Left renal pelvis (tissue), 4 donors: Measurements from ENCODE around the gene RSPH1. TPM values are rescaled to one million over a fixed set of nuclear protein-coding genes. Genes with fewer than 3 reads are reported as not detected.

Experiments
- DNase-seq, 4 donors: peaks; one replicate each; pipeline ENCODE4 v3.0.0-alpha.2; 2013; ENCODE audit warnings: low read depth in 4 of 4, low spot score in 3 of 4
- polyA plus RNA-seq, 4 donors: library from polyadenylated mRNA; unstranded; fragments of 120-200 nt; gene quantifications; one replicate each; pipeline ENCODE4 v1.2.1, GENCODE V29; 2013; ENCODE audit not compliant: insufficient read length in 4 of 4

The RSPH1 gene
- polyA plus RNA-seq, 4 donors, result 0.63 to 16.5 (median 11.7) TPM

- no peak for DNase-seq
These were observed 27.4 kb downstream of the RSPH1 start for GRCh38 chr21:42468491-42469131.

GRCh38 chr21:42467140-42467983 is 28.7 kb downstream of the RSPH1 start:
- no peak for DNase-seq

GRCh38 chr21:42466700-42467099 is 29.3 kb downstream of the RSPH1 start:
- DNase-seq, result no peak

GRCh38 chr21:42465803-42466127 is 30.3 kb downstream of the RSPH1 start:
- no peak for DNase-seq

GRCh38 chr21:42465008-42465802 is 30.8 kb downstream of the RSPH1 start:
- DNase-seq, result no peak

- no peak for DNase-seq
These were observed 32.0 kb downstream of the RSPH1 start for GRCh38 chr21:42463861-42464515.

- peak in 3 of 4 donors; percentile 46 to 79 (median 77) for DNase-seq
These were observed 33.8 kb downstream of the RSPH1 start for GRCh38 chr21:42461881-42462877.

- no peak for DNase-seq
These were observed 34.9 kb downstream of the RSPH1 start for GRCh38 chr21:42461185-42461520.

- DNase-seq, result peak in 1 of 4 donors; percentile 71
These were observed 35.4 kb downstream of the RSPH1 start for GRCh38 chr21:42460391-42461184.

- no peak for DNase-seq
These were observed 36.3 kb downstream of the RSPH1 start for GRCh38 chr21:42459546-42460215.

- no peak for DNase-seq
These were observed 37.0 kb downstream of the RSPH1 start for GRCh38 chr21:42459082-42459460.

- DNase-seq, result no peak
These were observed 39.6 kb downstream of the RSPH1 start for GRCh38 chr21:42456457-42456856.

GRCh38 chr21:42455754-42456440 is 40.1 kb downstream of the RSPH1 start:
- no peak for DNase-seq

- no peak for DNase-seq
These were observed 40.8 kb downstream of the RSPH1 start for GRCh38 chr21:42455196-42455595.

GRCh38 chr21:42454786-42455185 is 41.2 kb downstream of the RSPH1 start:
- DNase-seq, result no peak

- no peak for DNase-seq
These were observed 41.9 kb downstream of the RSPH1 start for GRCh38 chr21:42453986-42454570.

- no peak for DNase-seq
These were observed 42.6 kb downstream of the RSPH1 start for GRCh38 chr21:42453224-42453985.
